HepG2 (cell line): ENCODE data around the gene OSBP. TPM values are rescaled to one million over a fixed set of nuclear protein-coding genes. Genes with fewer than 3 reads are reported as not detected.

ENCODE experiments used
- CHD2 ChIP-seq: IDR thresholded peaks from 2 replicates; pipeline ENCODE4 v1.6.1; 2011; ENCODE audit warnings: low read depth, low read length, improper control_type of control experiment
- FIP1L1 ChIP-seq: fragments of 200-400 bp; formaldehyde crosslinking; IDR thresholded peaks from 2 replicates; pipeline ENCODE4 v1.6.1; 2018; ENCODE audit warnings: low read depth, mild to moderate bottlenecking, low read length, moderate library complexity, borderline replicate concordance; ENCODE audit not compliant: insufficient read depth
- HNRNPH1 ChIP-seq: fragments of 200-400 bp; formaldehyde crosslinking; optimal IDR thresholded peaks from 2 replicates; pipeline ENCODE3; 2017; ENCODE audit warnings: mild to moderate bottlenecking, low read depth, low read length
- MEIS1 ChIP-seq: sonication (generic); formaldehyde crosslinking; IDR thresholded peaks from 2 replicates; pipeline ENCODE4 v1.9.0; 2021; ENCODE audit warnings: mild to moderate bottlenecking, missing genetic modification reagents, moderate library complexity, borderline replicate concordance
- RNF2 ChIP-seq: fragments of 450-650 bp; conservative IDR thresholded peaks from 2 replicates; pipeline ENCODE4 v1.6.1; 2016; ENCODE audit warnings: low read depth
- RORA ChIP-seq: sonication (generic); formaldehyde crosslinking; IDR thresholded peaks from 2 replicates; pipeline ENCODE4 v1.5.0; 2020; ENCODE audit warnings: mild to moderate bottlenecking, missing genetic modification reagents, moderate library complexity
- THAP7 ChIP-seq: sonication (generic); formaldehyde crosslinking; IDR thresholded peaks from 2 replicates; pipeline ENCODE4 v1.8.1; 2023; ENCODE audit warnings: mild to moderate bottlenecking, missing genetic modification reagents
- THYN1 ChIP-seq: sonication (generic); formaldehyde crosslinking; IDR thresholded peaks from 2 replicates; pipeline ENCODE4 v1.8.1; 2023; ENCODE audit warnings: low read depth, mild to moderate bottlenecking, moderate library complexity, missing genetic modification reagents, borderline replicate concordance
- ZBTB7B ChIP-seq: sonication (generic); formaldehyde crosslinking; IDR thresholded peaks from 2 replicates; pipeline ENCODE4 v1.4.0; 2020; ENCODE audit warnings: missing genetic modification reagents
- ZNF180 ChIP-seq: sonication (generic); formaldehyde crosslinking; IDR thresholded peaks from 2 replicates; pipeline ENCODE4 v1.4.0; 2020; ENCODE audit warnings: low read depth, missing genetic modification reagents, borderline replicate concordance
- ZNF709 ChIP-seq: sonication (generic); formaldehyde crosslinking; IDR thresholded peaks from 2 replicates; pipeline ENCODE4 v1.5.0; 2020; ENCODE audit warnings: mild to moderate bottlenecking, missing genetic modification reagents
- ZNF737 ChIP-seq: sonication (generic); formaldehyde crosslinking; IDR thresholded peaks from 2 replicates; pipeline ENCODE4 v1.5.0; 2020; ENCODE audit warnings: missing genetic modification reagents, mild to moderate bottlenecking, borderline replicate concordance
- ZNF781 ChIP-seq: sonication (generic); formaldehyde crosslinking; IDR thresholded peaks from 2 replicates; pipeline ENCODE4 v1.5.1; 2020; ENCODE audit warnings: borderline replicate concordance, mild to moderate bottlenecking, missing genetic modification reagents; ENCODE audit errors: not compliant biosample characterization
- polyA plus RNA-seq, 8 experiments: library from polyadenylated mRNA; depleted of rRNA in 3 of 8; stranded (reverse) in 7 of 8; unstranded in 1 of 8; fragments of >200 nt; fragmentation: Illumina TruSeq in 4 of 8; extraction: Trizol in 4 of 8; gene quantifications; 2 replicates each; pipeline versions ENCODE4 v1.2.1 to v1.2.3, GENCODE V29; 2011 to 2016; ENCODE audit warnings: low read depth in 4 of 8, missing spikeins in 1 of 8, mixed read lengths in 1 of 8; ENCODE audit not compliant: insufficient read depth in 1 of 8
- total RNA-seq, 5 experiments: library from RNA; depleted of rRNA; stranded (reverse); fragments of >200 nt; fragmentation: Illumina TruSeq; extraction: Trizol; gene quantifications; 2 replicates each; pipeline ENCODE4 v1.2.3, GENCODE V29; 2016; ENCODE audit warnings: low read depth in 1 of 5
- TF ChIP-seq, protein P1 (sequence below): IDR thresholded peaks from 2 replicates; pipeline ENCODE4 v1.6.1; 2018; ENCODE audit warnings: missing genetic modification reagents, mild to moderate bottlenecking, missing compliant biosample characterization
- TF ChIP-seq, protein P2 (sequence below), 2 experiments: fragments of 450-650 bp in 1 of 2; sonication (generic) in 1 of 2; formaldehyde crosslinking in 1 of 2; IDR thresholded peaks; 2 replicates each; pipeline versions ENCODE4 v1.6.1 to v1.8.0; 2016 to 2022; ENCODE audit warnings: antibody characterized with exemption in 1 of 2, mild to moderate bottlenecking in 1 of 2, missing genetic modification reagents in 1 of 2
- TF ChIP-seq, protein P3 (sequence below): sonication (generic); formaldehyde crosslinking; IDR thresholded peaks from 2 replicates; pipeline ENCODE4 v1.4.0; 2020; ENCODE audit warnings: missing genetic modification reagents

The OSBP gene
- total and polyA plus RNA-seq, 2 of the 13 experiments (the other 11 are each of a cell fraction or from before 2014, with no cell fraction given) = 12.1 to 13.5 TPM

DNA sequence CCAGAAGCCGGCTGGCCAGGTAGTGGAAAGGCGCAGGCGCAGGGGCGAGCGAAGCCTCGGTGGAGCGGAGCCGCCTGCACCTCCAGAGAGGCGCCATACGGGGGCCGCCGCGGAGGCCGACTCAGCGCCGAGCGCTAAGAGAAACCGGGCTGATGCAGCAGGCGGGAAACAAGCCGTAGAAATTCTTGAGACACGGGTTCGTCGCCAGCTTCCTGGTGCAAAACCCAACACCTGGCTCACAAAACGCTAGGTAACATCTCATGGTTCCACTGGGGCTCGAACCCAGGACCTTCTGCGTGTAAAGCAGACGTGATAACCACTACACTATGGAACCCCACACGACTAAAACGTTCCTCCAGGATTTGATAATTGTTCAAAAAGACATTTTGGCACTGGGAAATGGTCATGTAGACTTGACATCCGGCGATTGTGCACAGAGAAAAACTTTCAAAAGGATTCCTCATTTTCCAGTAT, 65.2 kb downstream of the OSBP start (continued):
- TF ChIP-seq ZNF709 (CRISPR knock-in tag) = peak; percentile 34; the same call in 1 of the 2 replicates
- no peak for TF ChIP-seq RNF2
- no peak; the same call in 1 of the 2 replicates for TF ChIP-seq ZNF737 (CRISPR knock-in tag)
- no peak for TF ChIP-seq THYN1 (CRISPR knock-in tag)
- peak; percentile 45; the same call in 1 of the 2 replicates for TF ChIP-seq ZBTB7B (CRISPR knock-in tag)
- 0 out of 2 replicates have a peak, but pooled peaks have one; percentile 61 for TF ChIP-seq FIP1L1
- no peak for TF ChIP-seq THAP7 (CRISPR knock-in tag)
- TF ChIP-seq, protein P1, sequence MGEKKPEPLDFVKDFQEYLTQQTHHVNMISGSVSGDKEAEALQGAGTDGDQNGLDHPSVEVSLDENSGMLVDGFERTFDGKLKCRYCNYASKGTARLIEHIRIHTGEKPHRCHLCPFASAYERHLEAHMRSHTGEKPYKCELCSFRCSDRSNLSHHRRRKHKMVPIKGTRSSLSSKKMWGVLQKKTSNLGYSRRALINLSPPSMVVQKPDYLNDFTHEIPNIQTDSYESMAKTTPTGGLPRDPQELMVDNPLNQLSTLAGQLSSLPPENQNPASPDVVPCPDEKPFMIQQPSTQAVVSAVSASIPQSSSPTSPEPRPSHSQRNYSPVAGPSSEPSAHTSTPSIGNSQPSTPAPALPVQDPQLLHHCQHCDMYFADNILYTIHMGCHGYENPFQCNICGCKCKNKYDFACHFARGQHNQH = peak; percentile 83; the same call in 1 of the 2 replicates
- no peak for TF ChIP-seq HNRNPH1
- TF ChIP-seq, protein P2, sequence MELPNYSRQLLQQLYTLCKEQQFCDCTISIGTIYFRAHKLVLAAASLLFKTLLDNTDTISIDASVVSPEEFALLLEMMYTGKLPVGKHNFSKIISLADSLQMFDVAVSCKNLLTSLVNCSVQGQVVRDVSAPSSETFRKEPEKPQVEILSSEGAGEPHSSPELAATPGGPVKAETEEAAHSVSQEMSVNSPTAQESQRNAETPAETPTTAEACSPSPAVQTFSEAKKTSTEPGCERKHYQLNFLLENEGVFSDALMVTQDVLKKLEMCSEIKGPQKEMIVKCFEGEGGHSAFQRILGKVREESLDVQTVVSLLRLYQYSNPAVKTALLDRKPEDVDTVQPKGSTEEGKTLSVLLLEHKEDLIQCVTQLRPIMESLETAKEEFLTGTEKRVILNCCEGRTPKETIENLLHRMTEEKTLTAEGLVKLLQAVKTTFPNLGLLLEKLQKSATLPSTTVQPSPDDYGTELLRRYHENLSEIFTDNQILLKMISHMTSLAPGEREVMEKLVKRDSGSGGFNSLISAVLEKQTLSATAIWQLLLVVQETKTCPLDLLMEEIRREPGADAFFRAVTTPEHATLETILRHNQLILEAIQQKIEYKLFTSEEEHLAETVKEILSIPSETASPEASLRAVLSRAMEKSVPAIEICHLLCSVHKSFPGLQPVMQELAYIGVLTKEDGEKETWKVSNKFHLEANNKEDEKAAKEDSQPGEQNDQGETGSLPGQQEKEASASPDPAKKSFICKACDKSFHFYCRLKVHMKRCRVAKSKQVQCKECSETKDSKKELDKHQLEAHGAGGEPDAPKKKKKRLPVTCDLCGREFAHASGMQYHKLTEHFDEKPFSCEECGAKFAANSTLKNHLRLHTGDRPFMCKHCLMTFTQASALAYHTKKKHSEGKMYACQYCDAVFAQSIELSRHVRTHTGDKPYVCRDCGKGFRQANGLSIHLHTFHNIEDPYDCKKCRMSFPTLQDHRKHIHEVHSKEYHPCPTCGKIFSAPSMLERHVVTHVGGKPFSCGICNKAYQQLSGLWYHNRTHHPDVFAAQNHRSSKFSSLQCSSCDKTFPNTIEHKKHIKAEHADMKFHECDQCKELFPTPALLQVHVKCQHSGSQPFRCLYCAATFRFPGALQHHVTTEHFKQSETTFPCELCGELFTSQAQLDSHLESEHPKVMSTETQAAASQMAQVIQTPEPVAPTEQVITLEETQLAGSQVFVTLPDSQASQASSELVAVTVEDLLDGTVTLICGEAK (IDR thresholded peaks at IDR 0.05) = no peak
- TF ChIP-seq, protein P2 (CRISPR knock-in tag; IDR thresholded peaks at IDR 0.05) = peak; percentile 71; the same call in 1 of the 2 replicates
- TF ChIP-seq ZNF781 = peak; percentile 30
- TF ChIP-seq, protein P3, sequence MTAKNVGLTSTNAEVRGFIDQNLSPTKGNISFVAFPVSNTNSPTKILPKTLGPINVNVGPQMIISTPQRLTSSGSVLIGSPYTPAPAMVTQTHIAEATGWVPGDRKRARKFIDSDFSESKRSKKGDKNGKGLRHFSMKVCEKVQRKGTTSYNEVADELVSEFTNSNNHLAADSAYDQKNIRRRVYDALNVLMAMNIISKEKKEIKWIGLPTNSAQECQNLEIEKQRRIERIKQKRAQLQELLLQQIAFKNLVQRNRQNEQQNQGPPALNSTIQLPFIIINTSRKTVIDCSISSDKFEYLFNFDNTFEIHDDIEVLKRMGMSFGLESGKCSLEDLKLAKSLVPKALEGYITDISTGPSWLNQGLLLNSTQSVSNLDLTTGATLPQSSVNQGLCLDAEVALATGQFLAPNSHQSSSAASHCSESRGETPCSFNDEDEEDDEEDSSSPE (CRISPR knock-in tag) = peak; percentile 88
- TF ChIP-seq RORA (CRISPR knock-in tag) = no peak; the same call in none of the 2 replicates
- no peak for TF ChIP-seq ZNF180 (CRISPR knock-in tag)
- TF ChIP-seq MEIS1 (CRISPR knock-in tag) = no peak; the same call in 1 of the 2 replicates
- no peak for TF ChIP-seq CHD2
